GM12878 (cell line): ENCODE data around the gene CD58. TPM values are rescaled to one million over a fixed set of nuclear protein-coding genes. Genes with fewer than 3 reads are reported as not detected.

Source experiments
- CHD1 ChIP-seq: IDR thresholded peaks from 2 replicates; pipeline ENCODE4 v1.6.1; 2012; ENCODE audit warnings: low read depth, low read length, improper control_type of control experiment
- GABPA ChIP-seq: IDR thresholded peaks from 2 replicates; pipeline ENCODE4 v1.6.1; 2014; ENCODE audit warnings: antibody characterized with exemption, low read depth, mild to moderate bottlenecking, inconsistent platforms
- HDGF ChIP-seq: fragments of 450-650 bp; IDR thresholded peaks from 2 replicates; pipeline ENCODE4 v1.6.1; 2016; ENCODE audit warnings: antibody characterized with exemption
- IRF4 ChIP-seq: IDR thresholded peaks from 2 replicates; pipeline ENCODE4 v1.6.1; 2011; ENCODE audit warnings: low read depth, low read length
- KAT2A ChIP-seq: conservative IDR thresholded peaks from 2 replicates; pipeline ENCODE4 v1.6.1; 2011; ENCODE audit warnings: low read depth, low read length; ENCODE audit not compliant: control insufficient read depth
- NFYA ChIP-seq: IDR thresholded peaks from 2 replicates; pipeline ENCODE4 v1.6.1; 2011; ENCODE audit warnings: low read depth, mild to moderate bottlenecking, low read length, improper control_type of control experiment, borderline replicate concordance
- POLR2A ChIP-seq: IDR thresholded peaks from 2 replicates; pipeline ENCODE4 v1.6.1; 2011; ENCODE audit warnings: low read depth, mild to moderate bottlenecking, low read length
- RAD21 ChIP-seq: IDR thresholded peaks from 2 replicates; pipeline ENCODE4 v1.6.1; 2011; ENCODE audit warnings: mild to moderate bottlenecking, low read depth, low read length, moderate library complexity; ENCODE audit not compliant: insufficient read depth
- RFX5 ChIP-seq: IDR thresholded peaks from 2 replicates; pipeline ENCODE4 v1.6.1; 2011; ENCODE audit warnings: low read depth, low read length, improper control_type of control experiment
- SMAD1 ChIP-seq: fragments of 450-650 bp; IDR thresholded peaks from 2 replicates; pipeline ENCODE4 v1.6.1; 2018; ENCODE audit warnings: mild to moderate bottlenecking, low read depth; ENCODE audit not compliant: partially characterized antibody
- SREBF2 ChIP-seq: IDR thresholded peaks from 2 replicates; pipeline ENCODE4 v1.6.1; 2012; ENCODE audit warnings: mild to moderate bottlenecking, low read length
- YY1 ChIP-seq: IDR thresholded peaks from 2 replicates; pipeline ENCODE4 v1.6.1; 2011; ENCODE audit warnings: low read depth, mild to moderate bottlenecking, low read length
- ZBED1 ChIP-seq: IDR thresholded peaks from 2 replicates; pipeline ENCODE4 v1.6.1; 2016; ENCODE audit warnings: borderline replicate concordance
- polyA plus RNA-seq, 11 experiments: library from polyadenylated mRNA; depleted of rRNA in 4 of 11; unstranded in 6 of 11; stranded (reverse) in 5 of 11; fragments of >200 nt; fragmentation: Nextera tagmentation in 4 of 11; fragmentation: Illumina TruSeq in 1 of 11; extraction: Ambion mirVana in 4 of 11; extraction: Trizol in 1 of 11; gene quantifications; 1 replicate in 1 of 11; 2 replicates in 10 of 11; pipeline versions ENCODE4 v1.2.1 to v1.2.3, GENCODE V29; 2011 to 2016; ENCODE audit warnings: inconsistent platforms in 2 of 11, missing spikeins in 2 of 11, low read depth in 1 of 11
- total RNA-seq, 4 experiments: library from RNA; depleted of rRNA in 3 of 4; stranded (reverse); fragments of >200 nt in 3 of 4; fragmentation: Illumina TruSeq in 1 of 4; extraction: Trizol in 1 of 4; gene quantifications; 2 replicates each; pipeline versions ENCODE4 v1.2.1 to v1.2.3, GENCODE V29; 2013 to 2021
- TF ChIP-seq, protein P1 (sequence below): fragments of 450-650 bp; IDR thresholded peaks from 2 replicates; pipeline ENCODE4 v1.6.1; 2018; ENCODE audit warnings: mild to moderate bottlenecking, low read depth, moderate library complexity; ENCODE audit not compliant: partially characterized antibody
- TF ChIP-seq, protein P2 (sequence below): IDR thresholded peaks from 2 replicates; pipeline ENCODE4 v1.6.1; 2012; ENCODE audit warnings: improper control_type of control experiment, low read depth, low read length; ENCODE audit not compliant: insufficient replicate concordance
- TF ChIP-seq, protein P3 (sequence below): IDR thresholded peaks from 2 replicates; pipeline ENCODE4 v1.6.1; 2011; ENCODE audit warnings: borderline replicate concordance, low read depth, mild to moderate bottlenecking, moderate library complexity, low read length; ENCODE audit not compliant: insufficient read depth, poor library complexity, severe bottlenecking
- TF ChIP-seq, protein P4 (sequence below): fragments of 450-650 bp; IDR thresholded peaks from 2 replicates; pipeline ENCODE4 v1.6.1; 2014; ENCODE audit warnings: mild to moderate bottlenecking
- TF ChIP-seq, protein P5 (sequence below): fragments of 450-650 bp; IDR thresholded peaks from 2 replicates; pipeline ENCODE4 v1.6.1; 2016; ENCODE audit warnings: mild to moderate bottlenecking

CD58 gene
- total and polyA plus RNA-seq, 10 of the 15 experiments (the other 5 are each of a cell fraction or from before 2014, with no cell fraction given), result 70.4 to 252 (median 129) TPM

DNA sequence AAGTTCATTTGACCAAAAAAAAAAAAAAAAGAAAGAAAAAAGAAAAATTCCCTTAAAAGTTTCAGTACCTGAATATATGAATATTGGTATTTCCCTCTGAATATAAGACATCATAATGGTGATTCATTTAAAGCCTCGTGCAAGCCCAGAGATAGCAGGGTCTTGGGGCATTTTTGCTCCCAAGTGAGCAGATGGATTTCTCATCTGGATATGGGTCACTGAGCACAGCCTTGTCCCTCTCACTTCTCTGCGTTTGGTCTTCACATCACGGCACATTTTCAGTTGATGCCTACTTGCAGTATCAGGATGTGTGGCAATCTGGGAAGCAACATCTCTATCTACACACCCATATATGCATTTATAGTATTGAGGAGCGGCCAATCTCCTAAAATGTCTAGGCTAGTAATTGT, 12.7 kb downstream of the CD58 start (continued):
- TF ChIP-seq, protein P1, sequence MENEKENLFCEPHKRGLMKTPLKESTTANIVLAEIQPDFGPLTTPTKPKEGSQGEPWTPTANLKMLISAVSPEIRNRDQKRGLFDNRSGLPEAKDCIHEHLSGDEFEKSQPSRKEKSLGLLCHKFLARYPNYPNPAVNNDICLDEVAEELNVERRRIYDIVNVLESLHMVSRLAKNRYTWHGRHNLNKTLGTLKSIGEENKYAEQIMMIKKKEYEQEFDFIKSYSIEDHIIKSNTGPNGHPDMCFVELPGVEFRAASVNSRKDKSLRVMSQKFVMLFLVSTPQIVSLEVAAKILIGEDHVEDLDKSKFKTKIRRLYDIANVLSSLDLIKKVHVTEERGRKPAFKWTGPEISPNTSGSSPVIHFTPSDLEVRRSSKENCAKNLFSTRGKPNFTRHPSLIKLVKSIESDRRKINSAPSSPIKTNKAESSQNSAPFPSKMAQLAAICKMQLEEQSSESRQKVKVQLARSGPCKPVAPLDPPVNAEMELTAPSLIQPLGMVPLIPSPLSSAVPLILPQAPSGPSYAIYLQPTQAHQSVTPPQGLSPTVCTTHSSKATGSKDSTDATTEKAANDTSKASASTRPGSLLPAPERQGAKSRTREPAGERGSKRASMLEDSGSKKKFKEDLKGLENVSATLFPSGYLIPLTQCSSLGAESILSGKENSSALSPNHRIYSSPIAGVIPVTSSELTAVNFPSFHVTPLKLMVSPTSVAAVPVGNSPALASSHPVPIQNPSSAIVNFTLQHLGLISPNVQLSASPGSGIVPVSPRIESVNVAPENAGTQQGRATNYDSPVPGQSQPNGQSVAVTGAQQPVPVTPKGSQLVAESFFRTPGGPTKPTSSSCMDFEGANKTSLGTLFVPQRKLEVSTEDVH, result no peak
- TF ChIP-seq RFX5 (no peak), SMAD1 (peak; percentile 40), IRF4 (peak; percentile 91), GABPA (peak; percentile 46; the same call in 1 of the 2 replicates), HDGF (no peak), ZBED1 (peak; percentile 66; the same call in 1 of the 2 replicates), POLR2A (peak; percentile 44; the same call in 1 of the 2 replicates), CHD1 (no peak), YY1 (no peak), KAT2A (no peak), RAD21 (no peak), SREBF2 (no peak), NFYA (no peak)
- TF ChIP-seq, protein P2, sequence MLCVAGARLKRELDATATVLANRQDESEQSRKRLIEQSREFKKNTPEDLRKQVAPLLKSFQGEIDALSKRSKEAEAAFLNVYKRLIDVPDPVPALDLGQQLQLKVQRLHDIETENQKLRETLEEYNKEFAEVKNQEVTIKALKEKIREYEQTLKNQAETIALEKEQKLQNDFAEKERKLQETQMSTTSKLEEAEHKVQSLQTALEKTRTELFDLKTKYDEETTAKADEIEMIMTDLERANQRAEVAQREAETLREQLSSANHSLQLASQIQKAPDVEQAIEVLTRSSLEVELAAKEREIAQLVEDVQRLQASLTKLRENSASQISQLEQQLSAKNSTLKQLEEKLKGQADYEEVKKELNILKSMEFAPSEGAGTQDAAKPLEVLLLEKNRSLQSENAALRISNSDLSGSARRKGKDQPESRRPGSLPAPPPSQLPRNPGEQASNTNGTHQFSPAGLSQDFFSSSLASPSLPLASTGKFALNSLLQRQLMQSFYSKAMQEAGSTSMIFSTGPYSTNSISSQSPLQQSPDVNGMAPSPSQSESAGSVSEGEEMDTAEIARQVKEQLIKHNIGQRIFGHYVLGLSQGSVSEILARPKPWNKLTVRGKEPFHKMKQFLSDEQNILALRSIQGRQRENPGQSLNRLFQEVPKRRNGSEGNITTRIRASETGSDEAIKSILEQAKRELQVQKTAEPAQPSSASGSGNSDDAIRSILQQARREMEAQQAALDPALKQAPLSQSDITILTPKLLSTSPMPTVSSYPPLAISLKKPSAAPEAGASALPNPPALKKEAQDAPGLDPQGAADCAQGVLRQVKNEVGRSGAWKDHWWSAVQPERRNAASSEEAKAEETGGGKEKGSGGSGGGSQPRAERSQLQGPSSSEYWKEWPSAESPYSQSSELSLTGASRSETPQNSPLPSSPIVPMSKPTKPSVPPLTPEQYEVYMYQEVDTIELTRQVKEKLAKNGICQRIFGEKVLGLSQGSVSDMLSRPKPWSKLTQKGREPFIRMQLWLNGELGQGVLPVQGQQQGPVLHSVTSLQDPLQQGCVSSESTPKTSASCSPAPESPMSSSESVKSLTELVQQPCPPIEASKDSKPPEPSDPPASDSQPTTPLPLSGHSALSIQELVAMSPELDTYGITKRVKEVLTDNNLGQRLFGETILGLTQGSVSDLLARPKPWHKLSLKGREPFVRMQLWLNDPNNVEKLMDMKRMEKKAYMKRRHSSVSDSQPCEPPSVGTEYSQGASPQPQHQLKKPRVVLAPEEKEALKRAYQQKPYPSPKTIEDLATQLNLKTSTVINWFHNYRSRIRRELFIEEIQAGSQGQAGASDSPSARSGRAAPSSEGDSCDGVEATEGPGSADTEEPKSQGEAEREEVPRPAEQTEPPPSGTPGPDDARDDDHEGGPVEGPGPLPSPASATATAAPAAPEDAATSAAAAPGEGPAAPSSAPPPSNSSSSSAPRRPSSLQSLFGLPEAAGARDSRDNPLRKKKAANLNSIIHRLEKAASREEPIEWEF, result peak; percentile 40
- TF ChIP-seq, protein P3, sequence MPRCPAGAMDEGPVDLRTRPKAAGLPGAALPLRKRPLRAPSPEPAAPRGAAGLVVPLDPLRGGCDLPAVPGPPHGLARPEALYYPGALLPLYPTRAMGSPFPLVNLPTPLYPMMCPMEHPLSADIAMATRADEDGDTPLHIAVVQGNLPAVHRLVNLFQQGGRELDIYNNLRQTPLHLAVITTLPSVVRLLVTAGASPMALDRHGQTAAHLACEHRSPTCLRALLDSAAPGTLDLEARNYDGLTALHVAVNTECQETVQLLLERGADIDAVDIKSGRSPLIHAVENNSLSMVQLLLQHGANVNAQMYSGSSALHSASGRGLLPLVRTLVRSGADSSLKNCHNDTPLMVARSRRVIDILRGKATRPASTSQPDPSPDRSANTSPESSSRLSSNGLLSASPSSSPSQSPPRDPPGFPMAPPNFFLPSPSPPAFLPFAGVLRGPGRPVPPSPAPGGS, result peak; percentile 90
- TF ChIP-seq, protein P4, sequence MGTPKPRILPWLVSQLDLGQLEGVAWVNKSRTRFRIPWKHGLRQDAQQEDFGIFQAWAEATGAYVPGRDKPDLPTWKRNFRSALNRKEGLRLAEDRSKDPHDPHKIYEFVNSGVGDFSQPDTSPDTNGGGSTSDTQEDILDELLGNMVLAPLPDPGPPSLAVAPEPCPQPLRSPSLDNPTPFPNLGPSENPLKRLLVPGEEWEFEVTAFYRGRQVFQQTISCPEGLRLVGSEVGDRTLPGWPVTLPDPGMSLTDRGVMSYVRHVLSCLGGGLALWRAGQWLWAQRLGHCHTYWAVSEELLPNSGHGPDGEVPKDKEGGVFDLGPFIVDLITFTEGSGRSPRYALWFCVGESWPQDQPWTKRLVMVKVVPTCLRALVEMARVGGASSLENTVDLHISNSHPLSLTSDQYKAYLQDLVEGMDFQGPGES, result no peak
- TF ChIP-seq, protein P5, sequence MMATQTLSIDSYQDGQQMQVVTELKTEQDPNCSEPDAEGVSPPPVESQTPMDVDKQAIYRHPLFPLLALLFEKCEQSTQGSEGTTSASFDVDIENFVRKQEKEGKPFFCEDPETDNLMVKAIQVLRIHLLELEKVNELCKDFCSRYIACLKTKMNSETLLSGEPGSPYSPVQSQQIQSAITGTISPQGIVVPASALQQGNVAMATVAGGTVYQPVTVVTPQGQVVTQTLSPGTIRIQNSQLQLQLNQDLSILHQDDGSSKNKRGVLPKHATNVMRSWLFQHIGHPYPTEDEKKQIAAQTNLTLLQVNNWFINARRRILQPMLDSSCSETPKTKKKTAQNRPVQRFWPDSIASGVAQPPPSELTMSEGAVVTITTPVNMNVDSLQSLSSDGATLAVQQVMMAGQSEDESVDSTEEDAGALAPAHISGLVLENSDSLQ, result no peak
